NCI-H1092 (cell line): ENCODE results near the gene ITM2C.

Experiments
- DNase-seq: peaks from one replicate; lab custom pipeline; 2025; lab: John Stamatoyannopoulos, UW

The ITM2C gene

GRCh38 chr2:230873661-230874401, 9.1 kb downstream of the ITM2C start:
- DNase-seq = no peak

- no peak for DNase-seq
Measured at GRCh38 chr2:230874456-230874855, 9.7 kb downstream of the ITM2C start.

- no peak for DNase-seq
Measured at GRCh38 chr2:230874876-230875275, 10.1 kb downstream of the ITM2C start.

- no peak for DNase-seq
Measured at GRCh38 chr2:230875347-230876315, 10.9 kb downstream of the ITM2C start.

- DNase-seq = no peak
Measured at GRCh38 chr2:230877116-230877758, 12.5 kb downstream of the ITM2C start.

GRCh38 chr2:230877759-230878598, 13.2 kb downstream of the ITM2C start:
- DNase-seq = no peak

GRCh38 chr2:230878599-230879188, 14.0 kb downstream of the ITM2C start:
- no peak for DNase-seq

- no peak for DNase-seq
Measured at GRCh38 chr2:230879271-230879882, 14.6 kb downstream of the ITM2C start.

- no peak for DNase-seq
Measured at GRCh38 chr2:230879891-230880290, 15.1 kb downstream of the ITM2C start.

GRCh38 chr2:230881840-230882239, 17.1 kb downstream of the ITM2C start:
- no peak for DNase-seq

- no peak for DNase-seq
Measured at GRCh38 chr2:230885463-230886130, 20.9 kb downstream of the ITM2C start.

GRCh38 chr2:230886206-230886605, 21.5 kb downstream of the ITM2C start:
- no peak for DNase-seq

- DNase-seq = no peak
Measured at GRCh38 chr2:230886671-230887071, 21.9 kb downstream of the ITM2C start.

- no peak for DNase-seq
Measured at GRCh38 chr2:230887342-230887741, 22.6 kb downstream of the ITM2C start.

- no peak for DNase-seq
Measured at GRCh38 chr2:230888824-230889400, 24.2 kb downstream of the ITM2C start.

- DNase-seq = no peak
Measured at GRCh38 chr2:230889911-230890601, 25.3 kb downstream of the ITM2C start.

GRCh38 chr2:230890646-230891045, 25.9 kb downstream of the ITM2C start:
- no peak for DNase-seq

GRCh38 chr2:230891064-230891463, 26.3 kb downstream of the ITM2C start:
- no peak for DNase-seq

- DNase-seq = no peak
Measured at GRCh38 chr2:230891509-230891908, 26.8 kb downstream of the ITM2C start.
